PC-9 (cell line): ENCODE measurements around the gene AHSG. TPM values are rescaled to one million over a fixed set of nuclear protein-coding genes. Genes with fewer than 3 reads are reported as not detected.
A peak's percentile ranks its signal among the peaks of the same experiment; 100 is the strongest.

Experiments
- BruUV-seq: library from RNA; stranded (reverse); fragments of 400-500 nt; replicated peaks from 2 replicates; lab custom pipeline; 2021; lab: Mats Ljungman, UMichigan
- CTCF ChIA-PET: fragments of 300-600 bp; sonication (Branson Sonifier 250); formaldehyde crosslinking; loops from one replicate; lab custom pipeline; 2022; ENCODE audit warnings: antibody characterized with exemption; lab: Charles Lee
- POLR2A ChIA-PET: fragments of 300-600 bp; sonication (Branson Sonifier 250); formaldehyde crosslinking; loops from one replicate; lab custom pipeline; 2022; ENCODE audit warnings: antibody characterized with exemption; ENCODE audit not compliant: unreplicated experiment; lab: Charles Lee
- DNase-seq, 2 experiments: peaks; one replicate each; pipeline versions ENCODE4 v3.0.0 to v3.0.0-alpha.2; 2015 to 2022; ENCODE audit warnings: mixed read lengths in 1 of 2
- H2AFZ ChIP-seq: fragments of 200-600 bp; sonication (generic); 2 replicates; pipeline ENCODE4 v1.8.1; 2017; ENCODE audit warnings: antibody characterized with exemption
- H3F3A ChIP-seq: fragments of 200-600 bp; sonication (generic); 2 replicates; pipeline ENCODE4 v1.8.1; 2017; ENCODE audit warnings: antibody characterized with exemption, mild to moderate bottlenecking, low read depth; ENCODE audit not compliant: insufficient read depth
- H3K27ac ChIP-seq: fragments of 200-600 bp; sonication (generic); 2 replicates; pipeline ENCODE4 v1.6.1; 2016; ENCODE audit warnings: mixed run types
- H3K27me3 ChIP-seq: fragments of 200-600 bp; sonication (generic); 2 replicates; pipeline ENCODE4 v1.6.1; 2016; ENCODE audit warnings: low read depth, mixed run types; ENCODE audit not compliant: insufficient read depth
- H3K36me3 ChIP-seq: fragments of 200-600 bp; sonication (generic); 2 replicates; pipeline ENCODE4 v1.6.1; 2016; ENCODE audit warnings: low read depth, mixed run types
- H3K4me1 ChIP-seq: fragments of 200-600 bp; sonication (generic); replicated peaks from 2 replicates; pipeline ENCODE4 v1.6.1; 2016; ENCODE audit warnings: mixed run types; ENCODE audit not compliant: insufficient read depth
- H3K4me2 ChIP-seq: fragments of 200-600 bp; sonication (generic); 2 replicates; pipeline ENCODE4 v1.6.1; 2017; ENCODE audit warnings: mixed run types
- H3K4me3 ChIP-seq: fragments of 200-600 bp; sonication (generic); 2 replicates; pipeline ENCODE4 v1.6.1; 2016; ENCODE audit warnings: mixed run types
- H3K79me2 ChIP-seq: fragments of 200-600 bp; sonication (generic); 2 replicates; pipeline ENCODE4 v1.6.1; 2017; ENCODE audit warnings: low read depth, mixed run types
- H3K9me2 ChIP-seq: fragments of 200-600 bp; sonication (generic); 2 replicates; pipeline ENCODE4 v1.8.1; 2017; ENCODE audit warnings: mild to moderate bottlenecking; ENCODE audit not compliant: insufficient read depth
- H3K9me3 ChIP-seq: fragments of 200-600 bp; sonication (generic); 2 replicates; pipeline ENCODE4 v1.8.1; 2016; ENCODE audit warnings: low read depth; ENCODE audit not compliant: insufficient read depth
- H4K20me1 ChIP-seq: fragments of 200-600 bp; sonication (generic); 2 replicates; pipeline ENCODE4 v1.8.1; 2017; ENCODE audit not compliant: insufficient read depth
- CTCF ChIP-seq: fragments of 200-600 bp; sonication (generic); conservative IDR thresholded peaks from 2 replicates; pipeline ENCODE4 v1.6.1; 2017; ENCODE audit warnings: mixed run types, antibody characterized with exemption, mild to moderate bottlenecking, moderate library complexity
- EZH2 ChIP-seq: fragments of 200-600 bp; sonication (generic); IDR thresholded peaks from 2 replicates; pipeline ENCODE4 v1.8.0; 2017; ENCODE audit warnings: antibody characterized with exemption, low read depth
- intact Hi-C: fragments of 100-400 bp; cut with micrococcal nuclease; formaldehyde crosslinking; loops from one replicate; pipeline ENCODE4 v1.10.0; 2022; ENCODE audit not compliant: unreplicated experiment
- total RNA-seq: library from RNA; stranded (reverse); gene quantifications from 2 replicates; pipeline ENCODE4 v1.2.3, GENCODE V29; 2021

The AHSG gene
- total RNA-seq, 1 experiment from 2014 or later, result not detected

- no peak overlapping the region for H2AFZ ChIP-seq
- H3K27me3 ChIP-seq, result no peaks in the 10 kb centered on the region
- peaks cover 39% of the 10 kb centered on the region for H3K36me3 ChIP-seq
- no peak for DNase-seq
- H4K20me1 ChIP-seq, result no peaks in the 10 kb centered on the region; the same call in 1 of the 2 replicates
- H3K4me2 ChIP-seq, result peak overlapping the region; percentile 98
- 0 out of 2 replicates have a peak overlapping the region, but pooled peaks have one; percentile 80 for H3K27ac ChIP-seq
- H3F3A ChIP-seq, result peaks cover 22% of the 10 kb centered on the region
- intact Hi-C loops, result loop anchor here (10.0 kb wide), 1 partner anchor 467 kb away; the partner anchor contains the start of gene ETV5
- no peaks in the 10 kb centered on the region for H3K9me3 ChIP-seq
- ChIA-PET POLR2A (no interaction called here), CTCF (interaction anchor here (0.7 kb wide), 1 partner anchor 60 kb away, joined by 4 read pairs; no protein-coding TSS in a partner anchor)
- peaks cover 47% of the 10 kb centered on the region for H3K79me2 ChIP-seq
- H3K4me3 ChIP-seq, result peak overlapping the region; percentile 80
- H3K4me1 ChIP-seq, result peaks cover 27% of the 10 kb centered on the region; the same call in 1 of the 2 replicates
- no peaks in the 10 kb centered on the region for H3K9me2 ChIP-seq
- no peak for TF ChIP-seq CTCF
- BruUV-seq, result no TSS peak
These were observed 41.2 kb upstream of the AHSG start for GRCh38 chr3:186571644-186572013.

GRCh38 chr3:186577521-186577920, 35.3 kb upstream of the AHSG start:
- ChIA-PET CTCF (no interaction called here), POLR2A (interaction anchor here (0.6 kb wide), 1 partner anchor 1374 kb away, joined by 5 read pairs; no protein-coding TSS in a partner anchor)
- Histone ChIP-seq H3K36me3 (peaks cover 80% of the 10 kb centered on the region), H3F3A (peaks cover 7% of the 10 kb centered on the region; the same call in 1 of the 2 replicates), H3K27ac (no peak overlapping the region), H3K79me2 (peaks cover 8% of the 10 kb centered on the region), H3K4me3 (no peak overlapping the region), H3K9me3 (no peaks in the 10 kb centered on the region), H3K27me3 (no peaks in the 10 kb centered on the region), H2AFZ (no peak overlapping the region), H3K4me2 (no peak overlapping the region), H4K20me1 (no peaks in the 10 kb centered on the region; the same call in 1 of the 2 replicates), H3K9me2 (no peaks in the 10 kb centered on the region), H3K4me1 (no peaks in the 10 kb centered on the region)
- intact Hi-C loops, result loop anchor here (10.0 kb wide), 1 partner anchor 473 kb away; the partner anchor contains the start of gene ETV5
- DNase-seq, result no peak
- no peak for TF ChIP-seq EZH2
- no peak for TF ChIP-seq CTCF
- no TSS peak for BruUV-seq

GRCh38 chr3:186580785-186581184, 32.1 kb upstream of the AHSG start:
- Histone ChIP-seq H3K9me3 (no peaks in the 10 kb centered on the region), H3K9me2 (no peaks in the 10 kb centered on the region), H3K79me2 (no peaks in the 10 kb centered on the region), H3F3A (peaks cover 7% of the 10 kb centered on the region; the same call in 1 of the 2 replicates), H3K36me3 (peaks cover 72% of the 10 kb centered on the region), H4K20me1 (no peaks in the 10 kb centered on the region; the same call in 1 of the 2 replicates), H3K4me3 (no peak overlapping the region), H3K27me3 (no peaks in the 10 kb centered on the region), H3K27ac (no peak overlapping the region), H2AFZ (no peak overlapping the region), H3K4me2 (no peak overlapping the region), H3K4me1 (no peaks in the 10 kb centered on the region)
- BruUV-seq, result no TSS peak
- DNase-seq, result no peak
- TF ChIP-seq CTCF (no peak), EZH2 (no peak)
- ChIA-PET POLR2A (interaction anchor here (0.7 kb wide), 1 partner anchor 463 kb away, joined by 4 read pairs; no protein-coding TSS in a partner anchor), CTCF (no interaction called here)
- intact Hi-C loops, result no loop called here
